Vagina (tissue), 2 donors: Measurements from ENCODE around the gene BARD1.
"Not testable (repeated sequence)": the region's sequence is repeated elsewhere in the genome, so short reads cannot be mapped to it uniquely, and the experiment has no call there.

ENCODE experiments used
- POLR2A ChIP-seq, 2 donors: fragments of 450-650 bp; IDR thresholded peaks; one replicate each; pipeline ENCODE4 v1.6.1; 2017; ENCODE audit warnings: antibody characterized with exemption in 2 of 2, mild to moderate bottlenecking in 2 of 2, moderate library complexity in 2 of 2
- POLR2AphosphoS5 ChIP-seq, 2 donors: sonication (generic); formaldehyde crosslinking; IDR thresholded peaks; one replicate each; pipeline ENCODE4 v1.9.0; 2017; ENCODE audit warnings: antibody characterized with exemption in 2 of 2, mild to moderate bottlenecking in 2 of 2, low read depth in 1 of 2; ENCODE audit not compliant: insufficient read depth in 1 of 2
- TF ChIP-seq, protein P1 (sequence below), 3 experiments: fragments of 450-650 bp in 2 of 3; fragments of 200-600 bp in 1 of 3; sonication (generic) in 1 of 3; IDR thresholded peaks; one replicate each; pipeline ENCODE4 v1.5.1; 2017 to 2019; ENCODE audit warnings: antibody characterized with exemption in 3 of 3, mild to moderate bottlenecking in 2 of 3, moderate library complexity in 2 of 3

DNA sequence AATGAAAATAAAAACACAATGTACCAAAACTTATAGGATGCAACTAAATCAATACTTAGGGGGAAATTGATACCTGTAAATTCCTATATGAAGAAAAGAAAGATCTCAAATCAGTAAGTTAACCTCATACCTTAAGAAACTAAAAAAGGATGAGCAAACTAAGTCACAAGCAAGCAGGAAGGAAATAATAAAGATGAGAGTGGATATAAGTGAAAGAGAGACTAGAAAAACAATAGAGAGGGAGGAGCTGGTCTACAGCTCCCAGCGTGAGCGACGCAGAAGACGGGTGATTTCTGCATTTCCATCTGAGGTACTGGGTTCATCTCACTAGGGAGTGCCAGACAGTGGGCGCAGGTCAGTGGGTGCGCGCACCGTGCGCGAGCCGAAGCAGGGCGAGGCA, 125.9 kb downstream of the BARD1 start:
- TF ChIP-seq POLR2AphosphoS5 (IDR thresholded peaks at IDR 0.05; ENCODE audit: insufficient read depth in 1 of 2, low read depth in 1 of 2); POLR2A (IDR thresholded peaks at IDR 0.05): not testable (repeated sequence)
- TF ChIP-seq, protein P1, sequence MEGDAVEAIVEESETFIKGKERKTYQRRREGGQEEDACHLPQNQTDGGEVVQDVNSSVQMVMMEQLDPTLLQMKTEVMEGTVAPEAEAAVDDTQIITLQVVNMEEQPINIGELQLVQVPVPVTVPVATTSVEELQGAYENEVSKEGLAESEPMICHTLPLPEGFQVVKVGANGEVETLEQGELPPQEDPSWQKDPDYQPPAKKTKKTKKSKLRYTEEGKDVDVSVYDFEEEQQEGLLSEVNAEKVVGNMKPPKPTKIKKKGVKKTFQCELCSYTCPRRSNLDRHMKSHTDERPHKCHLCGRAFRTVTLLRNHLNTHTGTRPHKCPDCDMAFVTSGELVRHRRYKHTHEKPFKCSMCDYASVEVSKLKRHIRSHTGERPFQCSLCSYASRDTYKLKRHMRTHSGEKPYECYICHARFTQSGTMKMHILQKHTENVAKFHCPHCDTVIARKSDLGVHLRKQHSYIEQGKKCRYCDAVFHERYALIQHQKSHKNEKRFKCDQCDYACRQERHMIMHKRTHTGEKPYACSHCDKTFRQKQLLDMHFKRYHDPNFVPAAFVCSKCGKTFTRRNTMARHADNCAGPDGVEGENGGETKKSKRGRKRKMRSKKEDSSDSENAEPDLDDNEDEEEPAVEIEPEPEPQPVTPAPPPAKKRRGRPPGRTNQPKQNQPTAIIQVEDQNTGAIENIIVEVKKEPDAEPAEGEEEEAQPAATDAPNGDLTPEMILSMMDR (IDR thresholded peaks at IDR 0.05), result not testable (repeated sequence)
